ENCODE results near the gene DSCAML1. TPM values are rescaled to one million over a fixed set of nuclear protein-coding genes. Genes with fewer than 3 reads are reported as not detected.

Gene DSCAML1
- total and polyA plus RNA-seq, 2 donors, result 1.4 to 2.0 TPM

DNA sequence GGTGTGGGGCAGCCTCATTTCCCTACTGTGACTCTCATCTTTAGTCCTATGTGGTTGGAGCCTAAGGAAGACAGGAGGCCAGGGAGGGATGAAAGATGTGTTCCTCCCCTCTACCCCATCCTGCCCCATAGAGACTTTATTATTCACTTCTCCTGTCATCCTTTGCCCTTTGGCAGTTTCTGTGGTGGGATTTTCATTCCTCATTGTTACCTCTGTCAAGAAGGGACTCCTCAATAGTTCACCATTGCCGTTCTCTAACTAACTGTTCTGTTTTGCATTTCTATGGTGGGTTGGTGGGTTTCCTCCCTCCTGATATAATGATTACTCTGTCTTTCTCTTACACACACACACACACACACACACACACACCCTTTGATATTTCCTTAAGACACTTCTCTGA is 202.3 kb downstream of the DSCAML1 start:
- no peak overlapping the region for H3K27ac ChIP-seq (ENCODE audit: low read depth)
- no peak overlapping the region for H3K4me3 ChIP-seq (ENCODE audit: low read depth, low read length)
- no peak for DNase-seq (ENCODE audit: extremely low spot score)
- no peaks in the 10 kb centered on the region for H3K4me1 ChIP-seq (ENCODE audit: insufficient read depth)
- WGBS, result 50% methylated on average over 1 of the region's 1 CpG
- H3K36me3 ChIP-seq (ENCODE audit: insufficient read depth), result no peaks in the 10 kb centered on the region

GRCh38 chr11:117593065-117593464 is 204.0 kb downstream of the DSCAML1 start:
- DNase-seq (ENCODE audit: extremely low spot score), result no peak

GRCh38 chr11:117591316-117592039 is 205.5 kb downstream of the DSCAML1 start:
- 81% methylated on average over 16 of the region's 16 CpGs for WGBS
- no peak overlapping the region for H3K4me3 ChIP-seq (ENCODE audit: low read depth, low read length)
- no peaks in the 10 kb centered on the region for H3K4me1 ChIP-seq (ENCODE audit: insufficient read depth)
- H3K36me3 ChIP-seq (ENCODE audit: insufficient read depth), result no peaks in the 10 kb centered on the region
- DNase-seq (ENCODE audit: extremely low spot score), result no peak
- H3K27ac ChIP-seq (ENCODE audit: low read depth), result no peak overlapping the region

More at GRCh38 chr11:117593065-117593464, 204.0 kb downstream of the DSCAML1 start:
- 79% methylated on average over 10 of the region's 10 CpGs for WGBS
- no peak overlapping the region for H3K27ac ChIP-seq (ENCODE audit: low read depth)
- no peaks in the 10 kb centered on the region for H3K36me3 ChIP-seq (ENCODE audit: insufficient read depth)
- no peak overlapping the region for H3K4me3 ChIP-seq (ENCODE audit: low read depth, low read length)
- H3K4me1 ChIP-seq (ENCODE audit: insufficient read depth), result no peaks in the 10 kb centered on the region

DNA sequence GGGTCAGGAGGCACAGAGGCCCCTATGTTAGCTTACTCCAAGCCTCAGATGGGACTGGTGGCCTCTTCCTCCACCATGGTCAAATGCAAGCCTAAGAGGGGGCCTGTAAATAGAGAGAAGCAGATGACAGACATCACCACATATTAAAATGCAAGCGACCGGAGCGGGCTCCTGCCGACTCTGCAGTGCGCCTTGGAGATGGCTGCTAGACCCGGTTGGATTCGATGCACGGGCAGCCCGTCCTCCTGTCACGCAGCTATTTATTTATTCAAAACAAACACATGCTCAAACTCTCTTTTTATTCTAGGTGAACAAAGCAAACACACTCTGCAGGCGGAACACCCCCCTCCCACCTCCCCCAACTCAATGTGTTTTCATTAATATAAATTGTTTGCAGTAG is 208.0 kb downstream of the DSCAML1 start:
- no peak overlapping the region for H3K4me3 ChIP-seq (ENCODE audit: low read depth, low read length)
- no peak overlapping the region for H3K27ac ChIP-seq (ENCODE audit: low read depth)
- H3K36me3 ChIP-seq (ENCODE audit: insufficient read depth), result no peaks in the 10 kb centered on the region
- no peaks in the 10 kb centered on the region for H3K4me1 ChIP-seq (ENCODE audit: insufficient read depth)
- WGBS, result 84% methylated on average over 11 of the region's 11 CpGs
- no peak for DNase-seq (ENCODE audit: extremely low spot score)

DNA sequence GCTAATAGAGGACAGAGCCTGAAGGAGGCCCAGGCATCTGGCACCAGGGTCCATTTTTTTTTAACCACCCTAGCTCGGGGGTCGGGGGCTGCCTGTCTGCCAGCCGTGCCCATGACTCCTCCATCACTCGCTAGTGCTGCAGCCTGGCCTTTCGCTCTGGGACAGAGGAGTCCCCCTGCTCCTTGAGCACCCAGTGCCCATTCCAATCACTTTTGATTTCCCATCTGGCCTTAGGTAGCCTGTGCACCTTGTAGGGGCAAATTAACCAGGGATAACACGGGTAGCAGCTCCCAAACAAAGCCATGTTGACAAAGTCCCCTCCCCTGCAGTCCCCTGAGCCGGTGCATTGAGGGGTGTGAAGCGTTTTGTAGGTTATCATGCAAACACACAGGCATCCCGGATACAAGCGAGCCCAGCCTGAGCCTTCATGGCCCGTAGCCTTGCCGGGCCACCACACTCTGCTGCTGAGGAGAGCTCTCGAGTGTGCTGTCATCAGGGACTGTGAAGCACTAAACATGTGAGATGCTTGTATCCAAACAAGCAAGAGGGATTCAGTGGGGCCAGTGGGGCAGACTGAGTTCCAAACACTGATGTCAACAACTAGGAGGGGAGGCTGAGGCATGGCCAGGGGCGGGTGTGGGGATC is 208.7 kb downstream of the DSCAML1 start:
- WGBS, result 70% methylated on average over 14 of the region's 14 CpGs
- H3K27ac ChIP-seq (ENCODE audit: low read depth), result no peak overlapping the region

DNA sequence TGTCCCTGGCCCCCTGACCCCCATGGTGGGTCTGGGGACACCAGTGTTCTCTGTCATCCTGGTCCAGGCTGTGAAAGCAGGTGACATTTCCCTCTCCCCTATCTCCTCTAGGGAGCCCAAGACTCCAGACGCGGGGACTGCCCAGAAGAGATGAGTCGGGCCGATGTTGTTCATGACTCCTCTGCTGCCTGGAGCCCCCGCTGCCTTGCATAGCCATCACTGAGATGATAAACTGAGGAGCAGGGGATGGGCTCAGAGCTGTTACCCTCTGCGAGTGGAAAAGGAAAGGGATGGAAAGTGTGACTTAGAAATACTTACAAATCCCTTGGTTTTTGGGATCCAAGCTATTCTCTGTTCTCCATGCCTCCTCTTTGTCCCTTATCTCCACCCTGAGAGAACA is 209.6 kb downstream of the DSCAML1 start:
- Histone ChIP-seq H3K36me3 (ENCODE audit: insufficient read depth) (no peaks in the 10 kb centered on the region), H3K4me3 (ENCODE audit: low read depth, low read length) (no peak overlapping the region), H3K4me1 (ENCODE audit: insufficient read depth) (no peaks in the 10 kb centered on the region), H3K27ac (ENCODE audit: low read depth) (no peak overlapping the region)
- 94% methylated on average over 6 of the region's 6 CpGs for WGBS
- DNase-seq (ENCODE audit: extremely low spot score), result no peak

More for the DNA sequence above, 208.7 kb downstream of the DSCAML1 start:
- Histone ChIP-seq H3K4me3 (ENCODE audit: low read depth, low read length) (no peak overlapping the region), H3K4me1 (ENCODE audit: insufficient read depth) (no peaks in the 10 kb centered on the region), H3K36me3 (ENCODE audit: insufficient read depth) (no peaks in the 10 kb centered on the region)
- DNase-seq (ENCODE audit: extremely low spot score), result no peak

GRCh38 chr11:117586392-117586791 is 210.6 kb downstream of the DSCAML1 start:
- Histone ChIP-seq H3K36me3 (ENCODE audit: insufficient read depth) (no peaks in the 10 kb centered on the region), H3K4me1 (ENCODE audit: insufficient read depth) (no peaks in the 10 kb centered on the region), H3K27ac (ENCODE audit: low read depth) (no peak overlapping the region), H3K4me3 (ENCODE audit: low read depth, low read length) (no peak overlapping the region)
- DNase-seq (ENCODE audit: extremely low spot score), result no peak
- 82% methylated on average over 5 of the region's 5 CpGs for WGBS

GRCh38 chr11:117585631-117586030 is 211.4 kb downstream of the DSCAML1 start:
- WGBS, result 85% methylated on average over 8 of the region's 8 CpGs
- H3K4me3 ChIP-seq (ENCODE audit: low read depth, low read length), result no peak overlapping the region
- H3K36me3 ChIP-seq (ENCODE audit: insufficient read depth), result no peaks in the 10 kb centered on the region
- DNase-seq (ENCODE audit: extremely low spot score), result no peak
- H3K4me1 ChIP-seq (ENCODE audit: insufficient read depth), result no peaks in the 10 kb centered on the region
- no peak overlapping the region for H3K27ac ChIP-seq (ENCODE audit: low read depth)

GRCh38 chr11:117584056-117584830 is 212.8 kb downstream of the DSCAML1 start:
- no peaks in the 10 kb centered on the region for H3K4me1 ChIP-seq (ENCODE audit: insufficient read depth)
- WGBS, result 80% methylated on average over 9 of the region's 9 CpGs
- no peak for DNase-seq (ENCODE audit: extremely low spot score)
- no peak overlapping the region for H3K27ac ChIP-seq (ENCODE audit: low read depth)
- H3K36me3 ChIP-seq (ENCODE audit: insufficient read depth), result no peaks in the 10 kb centered on the region
- H3K4me3 ChIP-seq (ENCODE audit: low read depth, low read length), result no peak overlapping the region

DNA sequence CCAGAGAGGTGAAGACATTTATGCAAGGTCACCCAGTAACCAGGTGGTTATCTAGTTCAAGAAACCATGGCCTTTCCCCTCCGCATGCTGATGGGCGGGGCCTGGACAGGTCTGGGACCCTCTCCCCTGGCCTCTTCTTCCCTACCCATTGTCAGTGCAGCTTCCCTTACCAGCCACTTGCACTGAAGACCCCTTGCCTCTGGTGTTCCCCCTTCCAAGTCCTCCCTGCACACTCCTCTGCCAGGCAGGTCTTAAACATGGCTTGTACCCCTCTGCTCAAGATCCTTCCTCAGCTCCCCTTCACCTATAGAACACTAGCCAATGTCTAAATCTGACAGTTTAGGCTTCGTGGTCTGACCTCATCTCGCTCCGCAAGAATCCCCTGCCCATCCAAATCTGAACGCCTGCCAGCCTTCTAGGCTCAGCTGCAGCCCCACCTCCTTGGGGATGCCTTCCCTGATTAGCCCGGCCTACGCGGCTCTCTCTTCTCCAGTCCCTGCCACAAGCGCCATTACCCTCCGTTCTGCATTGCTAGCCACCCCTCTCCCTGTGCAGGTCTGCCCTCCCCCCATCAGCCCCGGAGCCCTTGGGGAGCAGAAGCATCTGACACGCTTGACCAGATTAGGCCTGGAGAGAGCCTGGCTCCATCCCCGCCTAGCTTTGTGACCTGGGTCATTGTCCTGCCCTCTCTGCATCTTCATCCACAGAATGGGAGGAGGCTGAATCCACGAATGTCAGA is 213.8 kb downstream of the DSCAML1 start:
- no peak overlapping the region for H3K4me3 ChIP-seq (ENCODE audit: low read depth, low read length)
- 46% methylated on average over 15 of the region's 15 CpGs for WGBS

GRCh38 chr11:117582433-117582832 is 214.6 kb downstream of the DSCAML1 start:
- WGBS, result 85% methylated on average over 6 of the region's 6 CpGs
- no peak for DNase-seq (ENCODE audit: extremely low spot score)
- Histone ChIP-seq H3K4me3 (ENCODE audit: low read depth, low read length) (no peak overlapping the region), H3K36me3 (ENCODE audit: insufficient read depth) (no peaks in the 10 kb centered on the region), H3K4me1 (ENCODE audit: insufficient read depth) (no peaks in the 10 kb centered on the region), H3K27ac (ENCODE audit: low read depth) (no peak overlapping the region)

More for the DNA sequence above, 213.8 kb downstream of the DSCAML1 start:
- Histone ChIP-seq H3K27ac (ENCODE audit: low read depth) (no peak overlapping the region), H3K36me3 (ENCODE audit: insufficient read depth) (no peaks in the 10 kb centered on the region), H3K4me1 (ENCODE audit: insufficient read depth) (no peaks in the 10 kb centered on the region)
- no peak for DNase-seq (ENCODE audit: extremely low spot score)

- WGBS, result 78% methylated on average over 6 of the region's 6 CpGs
- DNase-seq (ENCODE audit: extremely low spot score), result no peak
These were observed 216.2 kb downstream of the DSCAML1 start for GRCh38 chr11:117580866-117581265.

DNA sequence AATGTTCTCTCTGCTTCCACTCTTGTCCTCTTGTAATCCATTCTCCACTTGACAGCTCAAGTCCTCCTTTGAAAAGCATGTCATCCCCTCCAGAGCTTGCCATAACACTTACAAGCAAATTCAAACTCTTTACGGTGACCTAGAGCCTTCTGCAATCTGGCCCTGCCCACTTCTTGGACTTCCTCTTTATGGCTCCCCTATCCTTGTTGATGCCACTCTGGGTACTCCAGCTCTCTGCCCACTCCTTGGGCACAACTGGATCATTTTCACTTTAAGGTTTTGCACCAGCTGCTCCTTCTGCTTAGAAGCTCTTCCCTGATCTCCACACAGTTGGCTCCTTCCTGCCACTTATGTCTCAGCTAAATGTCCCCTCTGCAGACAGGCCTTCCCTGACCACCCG is 217.9 kb downstream of the DSCAML1 start:
- H3K4me1 ChIP-seq (ENCODE audit: insufficient read depth), result no peaks in the 10 kb centered on the region
- no peak for DNase-seq (ENCODE audit: extremely low spot score)
- 77% methylated on average over 2 of the region's 2 CpGs for WGBS

More at GRCh38 chr11:117580866-117581265, 216.2 kb downstream of the DSCAML1 start:
- Histone ChIP-seq H3K4me1 (ENCODE audit: insufficient read depth) (no peaks in the 10 kb centered on the region), H3K27ac (ENCODE audit: low read depth) (no peak overlapping the region), H3K4me3 (ENCODE audit: low read depth, low read length) (no peak overlapping the region), H3K36me3 (ENCODE audit: insufficient read depth) (no peaks in the 10 kb centered on the region)

More for the DNA sequence above, 217.9 kb downstream of the DSCAML1 start:
- Histone ChIP-seq H3K36me3 (ENCODE audit: insufficient read depth) (no peaks in the 10 kb centered on the region), H3K4me3 (ENCODE audit: low read depth, low read length) (no peak overlapping the region), H3K27ac (ENCODE audit: low read depth) (no peak overlapping the region)

Data from urinary bladder (tissue), 4 donors.